HG02610 (cell line): ENCODE measurements around the gene IGLON5.

ENCODE experiments used
- ATAC-seq: cut with Tn5 transposase; IDR thresholded peaks from one replicate; pipeline ENCODE4 v1.9.1; 2021; ENCODE audit warnings: mild to moderate bottlenecking, moderate library complexity; ENCODE audit not compliant: unreplicated experiment

The IGLON5 gene

GRCh38 chr19:51317376-51317775, 5.9 kb downstream of the IGLON5 start:
- no peak for ATAC-seq

- ATAC-seq: no peak
These were observed 6.5 kb downstream of the IGLON5 start for GRCh38 chr19:51317968-51318367.

- no peak for ATAC-seq
These were observed 7.5 kb downstream of the IGLON5 start for GRCh38 chr19:51318687-51319648.

- ATAC-seq: no peak
These were observed 8.3 kb downstream of the IGLON5 start for GRCh38 chr19:51319649-51320279.

- ATAC-seq: no peak
These were observed 8.8 kb downstream of the IGLON5 start for GRCh38 chr19:51320280-51320657.

- ATAC-seq: no peak
These were observed 10.4 kb downstream of the IGLON5 start for GRCh38 chr19:51321799-51322198.

- no peak for ATAC-seq
These were observed 12.2 kb downstream of the IGLON5 start for GRCh38 chr19:51323481-51324166.

GRCh38 chr19:51324167-51324481, 12.7 kb downstream of the IGLON5 start:
- no peak for ATAC-seq

- ATAC-seq: no peak
These were observed 13.9 kb downstream of the IGLON5 start for GRCh38 chr19:51325161-51325976.

GRCh38 chr19:51326216-51327065, 15.0 kb downstream of the IGLON5 start:
- no peak for ATAC-seq

GRCh38 chr19:51327066-51328001, 15.9 kb downstream of the IGLON5 start:
- ATAC-seq: no peak

GRCh38 chr19:51329411-51329810, 18.0 kb downstream of the IGLON5 start:
- no peak for ATAC-seq

GRCh38 chr19:51330366-51330765, 18.9 kb downstream of the IGLON5 start:
- no peak for ATAC-seq

- ATAC-seq: no peak
These were observed 19.7 kb downstream of the IGLON5 start for GRCh38 chr19:51331193-51331592.

GRCh38 chr19:51331716-51332115, 20.3 kb downstream of the IGLON5 start:
- ATAC-seq: no peak

- ATAC-seq: no peak
These were observed 22.5 kb downstream of the IGLON5 start for GRCh38 chr19:51333836-51334460.

GRCh38 chr19:51337141-51337860, 25.9 kb downstream of the IGLON5 start:
- ATAC-seq: no peak
